DOHH2 (cell line): ENCODE measurements around the gene MAN1C1.
A peak's percentile ranks its signal among the peaks of the same experiment; 100 is the strongest.

Experiments
- H3F3A ChIP-seq: fragments of 200-600 bp; sonication (generic), shearing (Covaris generic); 2 replicates; pipeline ENCODE4 v1.6.0; 2016; ENCODE audit warnings: antibody characterized with exemption, mild to moderate bottlenecking; ENCODE audit not compliant: control insufficient read depth, insufficient read depth
- H3K27ac ChIP-seq: fragments of 200-600 bp; sonication (generic); 2 replicates; pipeline ENCODE4 v1.5.1; 2014; ENCODE audit warnings: low read depth, mild to moderate bottlenecking, low read length, moderate library complexity
- H3K27me3 ChIP-seq: fragments of 200-600 bp; sonication (generic); 2 replicates; pipeline ENCODE4 v1.6.1; 2014; ENCODE audit warnings: mild to moderate bottlenecking, low read length, mixed read lengths; ENCODE audit not compliant: control insufficient read depth
- H3K36me3 ChIP-seq: fragments of 200-600 bp; sonication (generic); 2 replicates; pipeline ENCODE4 v1.6.1; 2014; ENCODE audit warnings: mild to moderate bottlenecking, low read length, moderate library complexity, mixed read lengths; ENCODE audit not compliant: control insufficient read depth
- H3K4me1 ChIP-seq: fragments of 200-600 bp; sonication (generic); 2 replicates; pipeline ENCODE4 v1.6.1; 2014; ENCODE audit warnings: mild to moderate bottlenecking, low read length, mixed read lengths; ENCODE audit not compliant: control insufficient read depth
- H3K4me2 ChIP-seq: fragments of 200-600 bp; sonication (generic); 2 replicates; pipeline ENCODE4 v1.6.0; 2014; ENCODE audit warnings: mild to moderate bottlenecking, low read length, moderate library complexity
- H3K4me3 ChIP-seq: fragments of 200-600 bp; sonication (generic); 2 replicates; pipeline ENCODE4 v1.5.1; 2014; ENCODE audit warnings: mild to moderate bottlenecking, low read length, mixed read lengths
- H3K79me2 ChIP-seq: fragments of 200-600 bp; sonication (generic); 2 replicates; pipeline ENCODE4 v1.6.1; 2014; ENCODE audit warnings: mild to moderate bottlenecking, low read length, mixed read lengths; ENCODE audit not compliant: control insufficient read depth
- H3K9me2 ChIP-seq: fragments of 200-600 bp; sonication (generic); replicated peaks from 2 replicates; pipeline ENCODE4 v1.6.1; 2014; ENCODE audit warnings: mild to moderate bottlenecking, low read length, mixed read lengths; ENCODE audit not compliant: control insufficient read depth
- H3K9me3 ChIP-seq: fragments of 200-600 bp; sonication (generic); 2 replicates; pipeline ENCODE4 v1.6.1; 2014; ENCODE audit warnings: antibody characterized with exemption, low read length, mixed read lengths; ENCODE audit not compliant: control insufficient read depth, insufficient read depth
- H4K20me1 ChIP-seq: fragments of 200-600 bp; sonication (generic); 2 replicates; pipeline ENCODE4 v1.6.0; 2014; ENCODE audit warnings: low read depth, mild to moderate bottlenecking, antibody characterized with exemption, low read length, moderate library complexity; ENCODE audit not compliant: control insufficient read depth, insufficient read depth
- CTCF ChIP-seq: fragments of 200-600 bp; sonication (generic); IDR thresholded peaks from one replicate; pipeline ENCODE4 v1.5.1; 2014; ENCODE audit warnings: antibody characterized with exemption, mild to moderate bottlenecking, low read depth, low read length; ENCODE audit not compliant: poor library complexity, severe bottlenecking
- EZH2phosphoT487 ChIP-seq: fragments of 200-600 bp; sonication (generic); IDR thresholded peaks from 2 replicates; pipeline ENCODE4 v1.6.1; 2017; ENCODE audit warnings: borderline replicate concordance, mild to moderate bottlenecking, antibody characterized with exemption, low read length, moderate library complexity, mixed read lengths

The MAN1C1 gene

GRCh38 chr1:25580927-25581326 is 35.7 kb upstream of the MAN1C1 start:
- Histone ChIP-seq H3K4me3 (no peak overlapping the region), H3K79me2 (no peaks in the 10 kb centered on the region), H3K36me3 (no peaks in the 10 kb centered on the region), H4K20me1 (no peaks in the 10 kb centered on the region), H3K4me1 (peaks cover 32% of the 10 kb centered on the region), H3K27me3 (no peaks in the 10 kb centered on the region), H3K4me2 (no peak overlapping the region), H3K9me2 (no peaks in the 10 kb centered on the region), H3K27ac (no peak overlapping the region), H3K9me3 (no peaks in the 10 kb centered on the region), H3F3A (peaks cover 21% of the 10 kb centered on the region)
- no peak for TF ChIP-seq EZH2phosphoT487
- TF ChIP-seq CTCF: peak; percentile 29

GRCh38 chr1:25581764-25582163 is 34.8 kb upstream of the MAN1C1 start:
- H3K27ac ChIP-seq: no peak overlapping the region
- no peak for TF ChIP-seq CTCF
- TF ChIP-seq EZH2phosphoT487: no peak
- H3K27me3 ChIP-seq: no peaks in the 10 kb centered on the region
- H4K20me1 ChIP-seq: no peaks in the 10 kb centered on the region
- H3K9me2 ChIP-seq: no peaks in the 10 kb centered on the region
- peaks cover 41% of the 10 kb centered on the region for H3K4me1 ChIP-seq
- no peaks in the 10 kb centered on the region for H3K79me2 ChIP-seq
- H3K4me3 ChIP-seq: no peak overlapping the region
- no peak overlapping the region for H3K4me2 ChIP-seq
- H3K36me3 ChIP-seq: no peaks in the 10 kb centered on the region
- H3F3A ChIP-seq: peaks cover 22% of the 10 kb centered on the region
- H3K9me3 ChIP-seq: no peaks in the 10 kb centered on the region

- H3K9me2 ChIP-seq: no peaks in the 10 kb centered on the region
- no peaks in the 10 kb centered on the region for H3K79me2 ChIP-seq
- no peaks in the 10 kb centered on the region for H3K9me3 ChIP-seq
- TF ChIP-seq CTCF (no peak), EZH2phosphoT487 (no peak)
- no peaks in the 10 kb centered on the region for H3K27me3 ChIP-seq
- peaks cover 22% of the 10 kb centered on the region for H3F3A ChIP-seq
- no peaks in the 10 kb centered on the region for H4K20me1 ChIP-seq
- H3K27ac ChIP-seq: peak overlapping the region; percentile 75
- no peak overlapping the region for H3K4me3 ChIP-seq
- no peaks in the 10 kb centered on the region for H3K36me3 ChIP-seq
- peaks cover 60% of the 10 kb centered on the region for H3K4me1 ChIP-seq
- peak overlapping the region; percentile 75; the same call in 1 of the 2 replicates for H3K4me2 ChIP-seq
These were observed 32.8 kb upstream of the MAN1C1 start for GRCh38 chr1:25583519-25584370.
